ENCODE measurements around the gene ZNF513.

Gene ZNF513

DNA sequence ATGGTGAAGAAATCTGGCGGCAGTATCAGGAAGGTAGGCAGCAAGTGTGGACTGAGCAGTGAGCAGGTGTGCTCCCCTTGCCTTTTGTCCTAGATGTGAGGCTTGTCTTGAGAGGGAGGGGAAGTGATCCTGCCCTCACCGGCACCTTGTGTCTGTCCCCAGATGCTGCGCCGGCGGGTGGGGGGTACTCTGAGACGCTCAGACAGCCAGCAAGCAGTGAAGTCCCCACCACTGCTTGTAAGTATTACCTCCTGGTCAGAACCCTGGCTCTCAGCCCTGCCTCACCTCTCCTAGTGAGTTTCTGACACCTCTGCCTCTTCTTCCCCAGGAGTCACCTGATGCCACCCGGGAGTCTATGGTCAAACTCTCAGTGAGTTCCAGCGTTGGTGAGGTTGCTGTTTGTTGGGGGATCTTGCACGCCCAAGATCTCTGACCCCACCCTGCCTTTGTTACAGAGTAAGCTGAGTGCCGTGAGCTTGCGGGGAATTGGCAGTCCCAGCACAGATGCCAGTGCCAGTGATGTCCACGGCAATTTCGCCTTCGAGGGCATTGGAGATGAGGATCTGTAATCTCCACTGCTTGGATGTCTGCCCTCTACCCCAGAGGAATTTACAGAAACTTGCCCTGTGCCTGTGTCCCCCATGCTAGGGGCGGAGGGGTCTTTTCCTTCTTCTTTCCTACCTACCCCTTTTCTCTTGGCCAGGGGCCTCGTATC lies 4.2 kb downstream of the ZNF513 start:
- no peak for FAIRE-seq
- TF ChIP-seq PAX5 (IDR thresholded peaks at IDR 0.05; ENCODE audit: insufficient read depth, low read length, severe bottlenecking) (no peak), POLR2AphosphoS5 (IDR thresholded peaks at IDR 0.05; ENCODE audit: low read depth, low read length) (no peak), TAF1 (IDR thresholded peaks at IDR 0.05; ENCODE audit: low read depth, low read length) (no peak), POLR2A (IDR thresholded peaks at IDR 0.05; ENCODE audit: low read depth, low read length) (peak; percentile 16), SPI1 (IDR thresholded peaks at IDR 0.05; ENCODE audit: low read depth, low read length) (no peak), POU2F2 (IDR thresholded peaks at IDR 0.05; ENCODE audit: low read depth, low read length) (no peak)
- no peak for DNase-seq (ENCODE audit: insufficient read length, low spot score)

GRCh38 chr2:27375513-27376099 lies 4.9 kb downstream of the ZNF513 start:
- no peak for TF ChIP-seq TAF1 (IDR thresholded peaks at IDR 0.05; ENCODE audit: low read depth, low read length)
- no peak for TF ChIP-seq PAX5 (IDR thresholded peaks at IDR 0.05; ENCODE audit: insufficient read depth, low read length, severe bottlenecking)
- TF ChIP-seq POLR2AphosphoS5 (IDR thresholded peaks at IDR 0.05; ENCODE audit: low read depth, low read length), result no peak
- no peak; the same call in none of the 2 replicates for TF ChIP-seq POLR2A (IDR thresholded peaks at IDR 0.05; ENCODE audit: low read depth, low read length)
- TF ChIP-seq SPI1 (IDR thresholded peaks at IDR 0.05; ENCODE audit: low read depth, low read length), result no peak
- TF ChIP-seq POU2F2 (IDR thresholded peaks at IDR 0.05; ENCODE audit: low read depth, low read length), result no peak
- FAIRE-seq, result no peak

GRCh38 chr2:27373567-27373966 lies 7.0 kb downstream of the ZNF513 start:
- no peak for DNase-seq (ENCODE audit: insufficient read length, low spot score)
- FAIRE-seq, result no peak
- TF ChIP-seq POLR2AphosphoS5 (IDR thresholded peaks at IDR 0.05; ENCODE audit: low read depth, low read length), result peak; percentile 52; the same call in 1 of the 2 replicates
- TF ChIP-seq PAX5 (IDR thresholded peaks at IDR 0.05; ENCODE audit: insufficient read depth, low read length, severe bottlenecking), result no peak

More at GRCh38 chr2:27375513-27376099, 4.9 kb downstream of the ZNF513 start:
- no peak for DNase-seq (ENCODE audit: insufficient read length, low spot score)

GRCh38 chr2:27372937-27373336 lies 7.6 kb downstream of the ZNF513 start:
- DNase-seq (ENCODE audit: insufficient read length, low spot score) (no peak), FAIRE-seq (no peak)

GRCh38 chr2:27370816-27371620 lies 9.5 kb downstream of the ZNF513 start:
- FAIRE-seq (peak; percentile 47), DNase-seq (ENCODE audit: insufficient read length, low spot score) (peak; percentile 26)
- TF ChIP-seq POU2F2 (IDR thresholded peaks at IDR 0.05; ENCODE audit: low read depth, low read length), result peak; percentile 38; the same call in 1 of the 2 replicates
- TF ChIP-seq POLR2A (IDR thresholded peaks at IDR 0.05; ENCODE audit: low read depth, low read length), result peak; percentile 69
- no peak for TF ChIP-seq SPI1 (IDR thresholded peaks at IDR 0.05; ENCODE audit: low read depth, low read length)
- peak; percentile 62 for TF ChIP-seq POLR2AphosphoS5 (IDR thresholded peaks at IDR 0.05; ENCODE audit: low read depth, low read length)
- TF ChIP-seq TAF1 (IDR thresholded peaks at IDR 0.05; ENCODE audit: low read depth, low read length), result peak; percentile 16; the same call in 1 of the 2 replicates
- TF ChIP-seq PAX5 (IDR thresholded peaks at IDR 0.05; ENCODE audit: insufficient read depth, low read length, severe bottlenecking), result no peak

More at GRCh38 chr2:27372937-27373336, 7.6 kb downstream of the ZNF513 start:
- TF ChIP-seq SPI1 (IDR thresholded peaks at IDR 0.05; ENCODE audit: low read depth, low read length) (no peak), POU2F2 (IDR thresholded peaks at IDR 0.05; ENCODE audit: low read depth, low read length) (no peak), TAF1 (IDR thresholded peaks at IDR 0.05; ENCODE audit: low read depth, low read length) (no peak), POLR2A (IDR thresholded peaks at IDR 0.05; ENCODE audit: low read depth, low read length) (no peak), PAX5 (IDR thresholded peaks at IDR 0.05; ENCODE audit: insufficient read depth, low read length, severe bottlenecking) (no peak), POLR2AphosphoS5 (IDR thresholded peaks at IDR 0.05; ENCODE audit: low read depth, low read length) (no peak)

DNA sequence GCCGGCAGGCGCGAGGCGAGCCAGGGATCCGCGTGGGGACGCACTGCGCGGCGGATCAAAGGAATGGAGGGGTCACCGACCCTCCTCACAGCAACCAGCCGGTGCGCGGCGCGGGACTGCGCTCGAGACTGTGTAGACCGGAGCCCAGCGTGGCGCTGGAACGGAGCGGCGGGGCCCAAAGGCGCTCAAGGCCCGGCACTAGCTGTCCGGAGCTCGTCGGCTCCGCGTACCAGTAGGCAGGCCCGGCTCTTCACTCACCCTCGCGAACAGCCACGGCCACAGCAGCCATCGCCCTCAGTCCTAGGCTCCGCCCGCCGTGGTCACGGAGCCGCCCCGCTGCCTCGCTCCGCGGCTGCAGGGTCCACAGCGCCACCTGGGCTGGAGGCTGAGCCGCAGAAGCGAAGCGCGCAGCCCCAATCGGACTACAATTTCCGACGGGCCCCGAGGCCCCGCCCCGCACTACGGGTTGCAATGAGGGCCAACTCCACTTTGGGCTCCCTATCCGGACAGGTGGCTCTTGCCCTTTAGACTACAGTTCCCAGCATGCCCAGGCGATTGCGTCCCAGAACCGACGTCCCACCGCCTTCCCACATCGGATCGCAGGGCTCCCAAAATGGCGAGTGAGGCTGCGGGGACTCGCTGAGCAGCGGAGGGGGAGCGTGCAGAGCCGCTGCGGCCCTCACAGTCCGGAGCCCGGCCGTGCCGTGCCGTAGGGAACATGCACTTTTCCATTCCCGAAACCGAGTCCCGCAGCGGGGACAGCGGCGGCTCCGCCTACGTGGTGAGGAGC lies 10.3 kb downstream of the ZNF513 start, which contains the start of the genes EIF2B4 and SNX17:
TSS of gene EIF2B4 (minus strand) at position 313 of the 790 bp plus-strand sequence. CDS start at position 289, 24 bp downstream.
TSS of gene SNX17 (plus strand) at position 591 of the 790 bp plus-strand sequence. CDS start at position 719, 128 bp downstream.
- FAIRE-seq (peak; percentile 99), DNase-seq (ENCODE audit: insufficient read length, low spot score) (peak; percentile 94)
- TF ChIP-seq SPI1 (IDR thresholded peaks at IDR 0.05; ENCODE audit: low read depth, low read length) (no peak), POLR2AphosphoS5 (IDR thresholded peaks at IDR 0.05; ENCODE audit: low read depth, low read length) (peak; percentile 91), POU2F2 (IDR thresholded peaks at IDR 0.05; ENCODE audit: low read depth, low read length) (peak; percentile 52), PAX5 (IDR thresholded peaks at IDR 0.05; ENCODE audit: insufficient read depth, low read length, severe bottlenecking) (peak; percentile 85), TAF1 (IDR thresholded peaks at IDR 0.05; ENCODE audit: low read depth, low read length) (peak; percentile 96), POLR2A (IDR thresholded peaks at IDR 0.05; ENCODE audit: low read depth, low read length) (peak; percentile 94)

- TF ChIP-seq POU2F2 (IDR thresholded peaks at IDR 0.05; ENCODE audit: low read depth, low read length), result no peak
- no peak for TF ChIP-seq POLR2AphosphoS5 (IDR thresholded peaks at IDR 0.05; ENCODE audit: low read depth, low read length)
- TF ChIP-seq TAF1 (IDR thresholded peaks at IDR 0.05; ENCODE audit: low read depth, low read length), result no peak
- no peak for TF ChIP-seq POLR2A (IDR thresholded peaks at IDR 0.05; ENCODE audit: low read depth, low read length)
- TF ChIP-seq SPI1 (IDR thresholded peaks at IDR 0.05; ENCODE audit: low read depth, low read length), result no peak
- TF ChIP-seq PAX5 (IDR thresholded peaks at IDR 0.05; ENCODE audit: insufficient read depth, low read length, severe bottlenecking), result no peak
- FAIRE-seq (peak; percentile 20), DNase-seq (ENCODE audit: insufficient read length, low spot score) (no peak)
These were observed 11.0 kb downstream of the ZNF513 start for GRCh38 chr2:27369471-27370025.

DNA sequence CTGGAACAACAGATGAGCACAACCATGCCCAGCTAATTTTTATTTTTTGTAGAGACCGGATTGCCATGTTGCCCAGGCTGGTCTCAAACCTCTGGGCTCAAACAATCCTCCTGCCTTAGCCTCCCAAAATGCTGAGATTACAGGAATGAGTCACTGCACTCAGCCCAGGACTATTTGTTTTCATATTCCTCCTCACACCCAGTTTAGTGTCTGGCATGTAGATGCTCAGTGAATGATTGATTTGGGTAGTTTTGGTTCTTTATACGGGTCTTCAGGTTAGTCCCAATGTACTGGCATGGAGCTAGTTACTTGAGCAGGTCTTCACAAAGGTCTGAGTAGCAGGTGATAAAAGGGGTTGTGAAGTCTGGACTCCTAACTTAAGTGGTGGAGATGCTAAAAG lies 16.6 kb downstream of the ZNF513 start:
- TF ChIP-seq TAF1 (IDR thresholded peaks at IDR 0.05; ENCODE audit: low read depth, low read length), result no peak
- no peak for TF ChIP-seq POU2F2 (IDR thresholded peaks at IDR 0.05; ENCODE audit: low read depth, low read length)
- TF ChIP-seq POLR2AphosphoS5 (IDR thresholded peaks at IDR 0.05; ENCODE audit: low read depth, low read length), result no peak
- no peak for TF ChIP-seq PAX5 (IDR thresholded peaks at IDR 0.05; ENCODE audit: insufficient read depth, low read length, severe bottlenecking)
- TF ChIP-seq SPI1 (IDR thresholded peaks at IDR 0.05; ENCODE audit: low read depth, low read length), result no peak
- no peak for TF ChIP-seq POLR2A (IDR thresholded peaks at IDR 0.05; ENCODE audit: low read depth, low read length)
- no peak for FAIRE-seq
- no peak for DNase-seq (ENCODE audit: insufficient read length, low spot score)
